ENCODE measurements around the gene MAB21L1. TPM values are rescaled to one million over a fixed set of nuclear protein-coding genes. Genes with fewer than 3 reads are reported as not detected.

MAB21L1 gene
- total RNA-seq, 1 donor from 2014 or later: 0.21 TPM

GRCh38 chr13:35479706-35480105, 3.2 kb upstream of the MAB21L1 start:
- peaks cover 81% of the 10 kb centered on the region for H3K27me3 Mint-ChIP-seq (ENCODE audit: low read depth)
- no peak overlapping the region for H3K4me3 Mint-ChIP-seq
- H3K27ac Mint-ChIP-seq (ENCODE audit: unreplicated experiment): no peak overlapping the region
- H3K36me3 Mint-ChIP-seq (ENCODE audit: low read depth): peaks cover 2% of the 10 kb centered on the region
- DNase-seq (ENCODE audit: low read depth, low spot score): no peak
- H3K4me1 Mint-ChIP-seq: peaks cover 35% of the 10 kb centered on the region
- no peak for TF ChIP-seq CTCF (conservative IDR thresholded peaks at IDR 0.05)
- no peaks in the 10 kb centered on the region for H3K9me3 Mint-ChIP-seq

- TF ChIP-seq CTCF (conservative IDR thresholded peaks at IDR 0.05): no peak
- Mint-ChIP-seq H3K27me3 (ENCODE audit: low read depth) (peaks cover 85% of the 10 kb centered on the region), H3K27ac (ENCODE audit: unreplicated experiment) (no peak overlapping the region), H3K9me3 (no peaks in the 10 kb centered on the region), H3K36me3 (ENCODE audit: low read depth) (peaks cover 2% of the 10 kb centered on the region), H3K4me3 (peak overlapping the region; percentile 0), H3K4me1 (peaks cover 39% of the 10 kb centered on the region)
- no peak for DNase-seq (ENCODE audit: low read depth, low spot score)
Observed at GRCh38 chr13:35479038-35479492, 2.6 kb upstream of the MAB21L1 start.

- no peak for TF ChIP-seq CTCF (conservative IDR thresholded peaks at IDR 0.05)
- peak; percentile 34 for DNase-seq (ENCODE audit: low read depth, low spot score)
- H3K4me3 Mint-ChIP-seq: peak overlapping the region; percentile 33
- H3K4me1 Mint-ChIP-seq: peaks cover 39% of the 10 kb centered on the region
- peaks cover 2% of the 10 kb centered on the region for H3K36me3 Mint-ChIP-seq (ENCODE audit: low read depth)
- H3K27me3 Mint-ChIP-seq (ENCODE audit: low read depth): peaks cover 87% of the 10 kb centered on the region
- H3K27ac Mint-ChIP-seq (ENCODE audit: unreplicated experiment): no peak overlapping the region
- H3K9me3 Mint-ChIP-seq: no peaks in the 10 kb centered on the region
Observed at GRCh38 chr13:35478271-35479037, 2.0 kb upstream of the MAB21L1 start.

GRCh38 chr13:35477386-35477946, 977 bp upstream of the MAB21L1 start:
- Mint-ChIP-seq H3K4me1 (peaks cover 39% of the 10 kb centered on the region), H3K4me3 (peak overlapping the region; percentile 35), H3K27me3 (ENCODE audit: low read depth) (peaks cover 92% of the 10 kb centered on the region), H3K36me3 (ENCODE audit: low read depth) (peaks cover 2% of the 10 kb centered on the region), H3K9me3 (no peaks in the 10 kb centered on the region), H3K27ac (ENCODE audit: unreplicated experiment) (no peak overlapping the region)
- TF ChIP-seq CTCF (conservative IDR thresholded peaks at IDR 0.05): no peak
- DNase-seq (ENCODE audit: low read depth, low spot score): no peak

- TF ChIP-seq CTCF (conservative IDR thresholded peaks at IDR 0.05): no peak
- Mint-ChIP-seq H3K27me3 (ENCODE audit: low read depth) (peaks cover 99% of the 10 kb centered on the region), H3K27ac (ENCODE audit: unreplicated experiment) (no peak overlapping the region), H3K4me3 (peak overlapping the region; percentile 82), H3K4me1 (peaks cover 50% of the 10 kb centered on the region), H3K36me3 (ENCODE audit: low read depth) (peaks cover 2% of the 10 kb centered on the region), H3K9me3 (no peaks in the 10 kb centered on the region)
- peak; percentile 35 for DNase-seq (ENCODE audit: low read depth, low spot score)
Observed at GRCh38 chr13:35475212-35475959, 1.1 kb downstream of the MAB21L1 start.

All from neural crest cell (in vitro differentiated cells).